GM19372 (cell line): ENCODE measurements around the gene NCOA5.

Experiments used
- ATAC-seq: cut with Tn5 transposase; IDR thresholded peaks from one replicate; pipeline ENCODE4 v1.9.1; 2021; ENCODE audit warnings: mild to moderate bottlenecking, low read depth, moderate library complexity; ENCODE audit not compliant: unreplicated experiment

The NCOA5 gene

GRCh38 chr20:46022411-46023147 lies 67.2 kb downstream of the NCOA5 start:
- no peak for ATAC-seq

- ATAC-seq: no peak
Observed at GRCh38 chr20:46021361-46022359, 68.1 kb downstream of the NCOA5 start.

GRCh38 chr20:46020555-46020954 lies 69.2 kb downstream of the NCOA5 start:
- no peak for ATAC-seq

GRCh38 chr20:46018611-46019010 lies 71.2 kb downstream of the NCOA5 start:
- no peak for ATAC-seq

GRCh38 chr20:46018112-46018511 lies 71.7 kb downstream of the NCOA5 start:
- no peak for ATAC-seq

- no peak for ATAC-seq
Observed at GRCh38 chr20:46017272-46017671, 72.5 kb downstream of the NCOA5 start.

GRCh38 chr20:46014517-46015396 lies 75.0 kb downstream of the NCOA5 start:
- ATAC-seq: no peak

- ATAC-seq: peak; percentile 53
Observed at GRCh38 chr20:46013829-46014516, 75.8 kb downstream of the NCOA5 start.

GRCh38 chr20:46013322-46013828 lies 76.4 kb downstream of the NCOA5 start:
- no peak for ATAC-seq

- no peak for ATAC-seq
Observed at GRCh38 chr20:46012921-46013320, 76.8 kb downstream of the NCOA5 start.

GRCh38 chr20:46011631-46012482 lies 77.9 kb downstream of the NCOA5 start:
- ATAC-seq: no peak
